ENCODE data around the gene GUCA2B.

GRCh38 chr1:42162181-42162580 lies 9.0 kb downstream of the GUCA2B start:
- TF ChIP-seq CTCF (IDR thresholded peaks at IDR 0.05): no peak
- no peak for TF ChIP-seq POLR2A (IDR thresholded peaks at IDR 0.05)

Measured in esophagus squamous epithelium (tissue), 4 donors.